Gastroesophageal sphincter (tissue), 3 donors: ENCODE measurements around the gene ANKUB1.

Experiments used
- EP300 ChIP-seq: sonication (generic); formaldehyde crosslinking; IDR thresholded peaks from one replicate; pipeline ENCODE4 v1.6.1; 2017; ENCODE audit warnings: antibody characterized with exemption, mild to moderate bottlenecking
- TF ChIP-seq, protein P1 (sequence below), 4 experiments: fragments of 200-600 bp in 2 of 4; fragments of 450-650 bp in 2 of 4; sonication (generic) in 1 of 4; IDR thresholded peaks; one replicate each; pipeline ENCODE4 v1.5.1; 2017 to 2019; ENCODE audit warnings: antibody characterized with exemption in 4 of 4, mild to moderate bottlenecking in 2 of 4, moderate library complexity in 2 of 4

GRCh38 chr3:149816986-149817385, 24.6 kb upstream of the ANKUB1 start:
- no peak for TF ChIP-seq EP300
- TF ChIP-seq, protein P1, sequence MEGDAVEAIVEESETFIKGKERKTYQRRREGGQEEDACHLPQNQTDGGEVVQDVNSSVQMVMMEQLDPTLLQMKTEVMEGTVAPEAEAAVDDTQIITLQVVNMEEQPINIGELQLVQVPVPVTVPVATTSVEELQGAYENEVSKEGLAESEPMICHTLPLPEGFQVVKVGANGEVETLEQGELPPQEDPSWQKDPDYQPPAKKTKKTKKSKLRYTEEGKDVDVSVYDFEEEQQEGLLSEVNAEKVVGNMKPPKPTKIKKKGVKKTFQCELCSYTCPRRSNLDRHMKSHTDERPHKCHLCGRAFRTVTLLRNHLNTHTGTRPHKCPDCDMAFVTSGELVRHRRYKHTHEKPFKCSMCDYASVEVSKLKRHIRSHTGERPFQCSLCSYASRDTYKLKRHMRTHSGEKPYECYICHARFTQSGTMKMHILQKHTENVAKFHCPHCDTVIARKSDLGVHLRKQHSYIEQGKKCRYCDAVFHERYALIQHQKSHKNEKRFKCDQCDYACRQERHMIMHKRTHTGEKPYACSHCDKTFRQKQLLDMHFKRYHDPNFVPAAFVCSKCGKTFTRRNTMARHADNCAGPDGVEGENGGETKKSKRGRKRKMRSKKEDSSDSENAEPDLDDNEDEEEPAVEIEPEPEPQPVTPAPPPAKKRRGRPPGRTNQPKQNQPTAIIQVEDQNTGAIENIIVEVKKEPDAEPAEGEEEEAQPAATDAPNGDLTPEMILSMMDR (IDR thresholded peaks at IDR 0.05), result no peak
